GM12865 (cell line): Measurements from ENCODE around the gene HOXA11.

ENCODE experiments used
- DNase-seq: peaks from one replicate; pipeline ENCODE4 v3.0.0; 2010; ENCODE audit warnings: low read depth
- H3K4me3 ChIP-seq: 2 replicates; pipeline ENCODE4 v1.5.1; 2011; ENCODE audit warnings: mild to moderate bottlenecking, low read depth, low read length, control low read depth
- TF ChIP-seq, protein P1 (sequence below): IDR thresholded peaks from 2 replicates; pipeline ENCODE4 v1.5.1; 2011; ENCODE audit warnings: low read length, control low read depth, low read depth, inconsistent platforms; ENCODE audit not compliant: insufficient read depth; ENCODE audit errors: missing control alignments

The HOXA11 gene

DNA sequence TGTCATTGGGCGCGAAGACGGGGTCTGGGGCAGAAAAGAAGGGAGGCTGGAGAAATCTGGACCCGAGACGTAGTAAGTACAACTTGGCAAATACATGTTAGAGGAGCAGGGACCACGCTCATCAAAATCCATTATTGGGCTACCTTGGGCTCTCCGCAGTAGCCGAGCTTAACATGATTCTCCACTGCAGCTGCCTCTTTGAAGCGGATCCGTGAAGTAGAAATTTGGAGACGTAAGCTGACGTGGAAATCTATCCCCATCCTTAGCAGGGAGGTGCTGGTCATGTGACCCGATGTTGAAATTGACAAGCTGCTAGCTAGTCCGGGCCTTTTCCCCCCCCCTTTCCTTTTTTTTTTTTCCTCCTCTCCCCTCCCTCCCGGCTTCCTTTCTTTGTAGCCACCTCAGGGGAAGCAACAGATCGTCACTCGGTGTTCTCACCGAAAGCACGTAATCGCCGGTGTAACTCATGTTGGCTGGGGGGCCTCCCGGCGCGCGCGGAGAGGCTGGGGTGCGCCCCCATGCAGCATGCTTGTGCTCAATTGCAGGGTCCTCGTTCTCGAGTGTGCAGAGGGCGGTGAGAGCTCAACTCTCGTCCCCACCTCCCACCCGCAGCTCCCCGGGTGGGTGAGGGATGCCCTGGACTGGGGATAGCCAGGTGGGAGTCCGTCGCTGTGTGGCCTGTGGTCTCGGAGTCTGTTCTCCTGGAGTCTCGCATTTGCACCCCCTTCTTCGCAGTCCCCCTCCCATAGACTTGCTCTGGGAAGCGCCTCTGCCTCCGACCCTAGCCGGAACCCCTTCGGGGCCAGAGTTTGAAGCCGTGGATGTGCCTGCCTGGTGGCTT is at the start of gene HOXA11:
HOXA11 (minus strand) TSS at position 220 of the 841 bp plus-strand sequence; CDS start at position 132, 88 bp downstream.
- DNase-seq: no peak
- H3K4me3 ChIP-seq: no peak within 1 kb of the TSS

DNA sequence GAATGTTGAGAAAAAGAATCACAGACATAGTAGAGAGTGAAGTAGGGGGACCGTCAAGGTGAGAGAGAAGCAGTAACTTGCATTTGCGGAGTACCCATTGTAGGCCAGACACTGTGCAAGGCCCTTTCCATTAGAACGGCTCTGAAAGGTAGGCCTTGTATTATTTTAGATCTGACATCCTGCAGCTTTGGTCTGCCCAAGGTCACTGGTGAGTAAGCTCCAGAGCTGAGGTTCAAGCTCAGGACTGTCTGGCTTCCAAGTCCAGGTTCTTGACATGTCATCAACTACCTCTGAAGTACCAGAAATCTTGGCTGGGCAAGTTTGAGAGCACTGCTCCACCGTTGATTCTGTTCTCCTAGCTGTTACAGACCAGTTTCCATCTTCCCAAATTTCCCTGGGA is 44.4 kb upstream of the HOXA11 start:
- H3K4me3 ChIP-seq: no peak overlapping the region
- no peak for DNase-seq

More for the DNA sequence above, at the start of gene HOXA11:
- TF ChIP-seq, protein P1, sequence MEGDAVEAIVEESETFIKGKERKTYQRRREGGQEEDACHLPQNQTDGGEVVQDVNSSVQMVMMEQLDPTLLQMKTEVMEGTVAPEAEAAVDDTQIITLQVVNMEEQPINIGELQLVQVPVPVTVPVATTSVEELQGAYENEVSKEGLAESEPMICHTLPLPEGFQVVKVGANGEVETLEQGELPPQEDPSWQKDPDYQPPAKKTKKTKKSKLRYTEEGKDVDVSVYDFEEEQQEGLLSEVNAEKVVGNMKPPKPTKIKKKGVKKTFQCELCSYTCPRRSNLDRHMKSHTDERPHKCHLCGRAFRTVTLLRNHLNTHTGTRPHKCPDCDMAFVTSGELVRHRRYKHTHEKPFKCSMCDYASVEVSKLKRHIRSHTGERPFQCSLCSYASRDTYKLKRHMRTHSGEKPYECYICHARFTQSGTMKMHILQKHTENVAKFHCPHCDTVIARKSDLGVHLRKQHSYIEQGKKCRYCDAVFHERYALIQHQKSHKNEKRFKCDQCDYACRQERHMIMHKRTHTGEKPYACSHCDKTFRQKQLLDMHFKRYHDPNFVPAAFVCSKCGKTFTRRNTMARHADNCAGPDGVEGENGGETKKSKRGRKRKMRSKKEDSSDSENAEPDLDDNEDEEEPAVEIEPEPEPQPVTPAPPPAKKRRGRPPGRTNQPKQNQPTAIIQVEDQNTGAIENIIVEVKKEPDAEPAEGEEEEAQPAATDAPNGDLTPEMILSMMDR: no peak

DNA sequence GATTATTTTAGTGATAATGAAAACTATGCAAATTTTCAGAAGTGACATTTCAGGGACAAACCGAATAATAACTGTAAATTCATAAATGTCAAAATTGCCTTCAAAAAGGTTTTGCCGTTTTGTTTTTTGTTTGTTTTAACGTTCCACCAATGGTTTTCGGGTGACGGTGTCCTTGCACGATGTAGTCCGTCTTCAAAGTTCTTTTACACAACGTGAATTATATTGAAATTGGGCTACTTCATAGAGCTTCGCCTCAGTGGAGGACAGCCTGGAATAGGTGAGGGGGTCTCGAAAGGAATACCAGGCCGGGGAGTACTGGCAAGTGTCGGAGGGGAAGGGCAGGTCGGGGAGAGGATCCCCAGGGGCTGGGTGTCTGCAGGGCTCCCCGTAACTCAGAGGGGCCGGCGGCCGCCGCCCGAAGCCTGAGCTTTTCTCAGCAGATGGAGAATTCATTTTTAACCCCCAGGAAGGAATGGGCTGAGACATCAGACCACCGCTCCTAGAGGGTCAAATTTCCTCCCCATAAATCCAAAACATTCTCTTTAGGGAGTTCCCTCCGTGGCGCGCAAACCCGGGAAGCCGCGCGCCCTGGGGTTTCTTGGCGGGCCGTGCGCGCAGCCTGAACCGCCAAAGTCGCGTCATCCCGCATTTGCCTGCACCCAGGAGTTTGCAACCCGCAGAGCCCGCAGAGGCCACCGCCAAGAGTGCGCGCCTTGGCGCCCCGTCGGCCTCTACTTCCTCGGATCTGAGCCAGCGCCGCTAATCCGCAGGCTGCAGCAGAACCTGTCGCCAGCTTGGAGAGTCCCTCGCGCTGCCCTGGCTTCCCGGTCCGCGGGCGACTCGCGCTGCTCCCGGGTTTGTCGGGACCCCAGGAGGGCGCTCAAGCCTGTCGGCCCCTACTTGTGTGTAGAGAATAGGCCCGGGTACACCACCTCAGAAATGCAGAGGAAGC is 40.2 kb upstream of the HOXA11 start:
- TF ChIP-seq, protein P1: no peak
- H3K4me3 ChIP-seq: no peak overlapping the region
- no peak for DNase-seq

More for the DNA sequence above, 44.4 kb upstream of the HOXA11 start:
- TF ChIP-seq, protein P1: no peak

DNA sequence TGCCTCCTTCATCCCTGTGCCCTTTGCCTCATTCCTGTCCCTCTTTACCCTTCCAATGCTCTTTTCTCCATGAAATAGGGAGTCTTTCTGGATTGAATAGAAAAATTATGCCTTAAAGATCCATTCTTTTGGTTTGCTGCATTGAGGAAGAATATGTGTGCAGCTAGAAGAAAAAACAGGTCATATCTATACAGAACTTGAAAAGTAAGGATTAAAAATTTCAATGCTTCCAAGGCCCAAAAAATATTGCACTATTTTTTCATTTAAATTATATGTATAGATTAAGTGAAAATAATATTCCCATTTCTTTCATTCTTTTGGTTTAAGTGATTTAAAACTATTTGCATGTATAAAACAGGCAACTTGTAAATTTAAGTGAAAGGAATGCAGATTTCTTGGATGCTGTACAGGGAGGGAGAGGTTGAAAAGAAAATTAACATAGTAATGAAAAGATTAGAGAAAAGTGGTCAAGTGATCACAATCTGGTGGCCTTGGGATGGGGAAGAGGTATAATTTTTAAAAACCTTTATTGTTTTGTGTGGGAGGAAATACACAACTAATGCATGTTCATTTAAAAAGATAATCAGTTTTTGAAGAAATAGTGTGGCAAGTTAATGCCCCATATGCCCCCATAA is 39.0 kb upstream of the HOXA11 start:
- TF ChIP-seq, protein P1: no peak
- no peak overlapping the region for H3K4me3 ChIP-seq
- DNase-seq: no peak

DNA sequence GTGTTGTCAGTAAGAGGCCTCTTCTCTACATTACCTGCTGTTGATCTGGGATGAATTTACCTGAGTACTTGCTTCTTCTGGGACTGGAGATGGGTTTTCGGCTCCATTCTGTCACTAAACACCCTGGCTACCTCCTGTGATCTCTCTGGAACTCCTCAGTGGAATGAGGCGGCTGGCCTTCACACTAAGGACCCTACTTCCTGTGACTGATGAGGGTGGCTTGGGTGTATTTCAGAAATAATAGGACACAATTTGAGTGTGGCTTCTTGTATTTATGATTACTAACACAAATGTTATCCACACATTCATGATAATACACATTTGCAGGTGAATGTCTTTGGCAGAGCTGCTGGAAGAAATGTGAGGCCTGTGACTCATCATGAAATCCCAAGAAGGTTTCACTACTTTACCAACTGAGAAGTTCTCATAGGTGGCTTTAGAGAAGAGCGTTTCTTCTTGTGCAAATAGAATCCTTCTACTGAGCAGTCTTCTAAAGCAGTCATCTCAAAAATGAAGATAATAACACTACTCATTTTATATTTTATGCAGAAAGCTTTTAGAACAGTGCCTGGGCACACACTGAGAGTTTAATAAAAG is 36.3 kb upstream of the HOXA11 start:
- DNase-seq: peak; percentile 33
- no peak overlapping the region for H3K4me3 ChIP-seq
- TF ChIP-seq, protein P1: no peak

DNA sequence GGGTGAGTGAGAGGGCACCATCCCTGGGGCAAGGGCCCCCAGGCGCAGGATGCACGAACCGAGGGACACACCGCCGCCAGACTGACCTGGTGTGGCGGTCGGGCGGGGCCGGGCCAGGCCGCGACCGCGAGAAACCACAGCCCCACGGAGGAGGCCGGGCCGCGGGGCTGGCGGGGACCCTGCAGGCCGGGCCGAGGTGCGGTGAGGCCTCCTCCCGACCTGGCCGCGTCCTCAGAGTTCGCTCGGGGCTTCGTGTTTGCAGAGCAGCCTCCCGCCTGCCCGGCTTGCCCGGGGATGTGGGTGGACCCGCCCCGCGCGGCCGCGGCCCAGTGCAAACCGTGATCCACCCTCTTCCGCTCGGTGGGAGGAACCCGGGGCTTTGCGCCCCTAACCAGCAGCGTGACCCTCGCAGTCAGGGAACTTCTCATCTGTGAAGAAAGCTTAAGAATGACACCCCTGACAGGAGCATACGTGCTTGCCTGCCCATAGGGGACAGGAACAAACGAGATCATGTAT is 35.5 kb upstream of the HOXA11 start:
- DNase-seq: no peak
- H3K4me3 ChIP-seq: no peak overlapping the region
- TF ChIP-seq, protein P1: no peak
